Endothelial cell of umbilical vein (primary cell): ENCODE results near the gene CNGA4. TPM values are rescaled to one million over a fixed set of nuclear protein-coding genes. Genes with fewer than 3 reads are reported as not detected.

ENCODE experiments used
- BruUV-seq: library from RNA; stranded (reverse); fragments of 400-500 nt; replicated peaks from 2 replicates; lab custom pipeline; 2021; lab: Mats Ljungman, UMichigan
- CTCF ChIA-PET: fragments of 300-600, 350-600 bp; sonication (Branson Sonifier 250); formaldehyde crosslinking; loops from one replicate; lab custom pipeline; 2021; ENCODE audit warnings: antibody characterized with exemption, inconsistent platforms; lab: Charles Lee
- POLR2A ChIA-PET: fragments of 300-600, 350-600 bp; sonication (Branson Sonifier 250); formaldehyde crosslinking; loops from one replicate; lab custom pipeline; 2021; ENCODE audit warnings: antibody characterized with exemption, inconsistent platforms; lab: Charles Lee
- DNase-seq: peaks from one replicate; pipeline ENCODE4 v3.0.0-alpha.2; 2011; ENCODE audit warnings: low read depth, low spot score
- FAIRE-seq: peaks from 2 replicates; lab custom pipeline; 2011; peaks lifted over from hg19 to GRCh38; lab: Jason Lieb, UNC
- H2AFZ ChIP-seq: 2 replicates; pipeline ENCODE4 v1.6.0; 2012; ENCODE audit warnings: low read depth, low read length, control low read depth, inconsistent platforms
- H3K27ac ChIP-seq: 2 replicates; pipeline ENCODE4 v1.5.1; 2011; ENCODE audit warnings: low read depth, mild to moderate bottlenecking, control low read depth, low read length, moderate library complexity; ENCODE audit not compliant: insufficient read depth
- H3K27me3 ChIP-seq, 2 experiments: 2 replicates each; pipeline versions ENCODE4 v1.6.0 to v1.6.1; 2011; ENCODE audit warnings: low read length in 2 of 2, mixed read lengths in 1 of 2; ENCODE audit not compliant: control insufficient read depth in 2 of 2, insufficient read depth in 2 of 2
- H3K36me3 ChIP-seq, 2 experiments: 2 replicates in 1 of 2; 3 replicates in 1 of 2; pipeline ENCODE4 v1.5.1; 2011; ENCODE audit warnings: low read length in 2 of 2, mild to moderate bottlenecking in 1 of 2, moderate library complexity in 1 of 2; ENCODE audit not compliant: control insufficient read depth in 2 of 2, insufficient read depth in 2 of 2; ENCODE audit errors: extremely low read depth in 1 of 2
- H3K4me1 ChIP-seq: 3 replicates; pipeline ENCODE4 v1.5.1; 2011; ENCODE audit warnings: mild to moderate bottlenecking, low read length; ENCODE audit not compliant: control insufficient read depth, insufficient read depth; ENCODE audit errors: extremely low read depth
- H3K4me2 ChIP-seq: 2 replicates; pipeline ENCODE4 v1.6.1; 2011; ENCODE audit warnings: low read length, control low read depth, mixed read lengths; ENCODE audit not compliant: insufficient read depth
- H3K4me3 ChIP-seq, 3 experiments: fragments of 200-600 bp in 1 of 3; sonication (generic), shearing (Covaris generic) in 1 of 3; replicated peaks in 1 of 3; 2 replicates each; pipeline ENCODE4 v1.5.1; 2011 to 2016; ENCODE audit warnings: control low read depth in 3 of 3, low read length in 3 of 3, mild to moderate bottlenecking in 2 of 3, inconsistent platforms in 1 of 3, low read depth in 1 of 3, moderate library complexity in 1 of 3; ENCODE audit not compliant: insufficient read depth in 1 of 3
- H3K79me2 ChIP-seq: 2 replicates; pipeline ENCODE4 v1.6.0; 2012; ENCODE audit warnings: low read length, inconsistent platforms; ENCODE audit not compliant: control insufficient read depth, insufficient read depth
- H3K9ac ChIP-seq: replicated peaks from 2 replicates; pipeline ENCODE3; 2011; ENCODE audit warnings: low read length, control low read depth; ENCODE audit not compliant: insufficient read depth; ENCODE audit errors: extremely low read depth
- H3K9me1 ChIP-seq: replicated peaks from 3 replicates; pipeline ENCODE4 v1.6.0; 2011; ENCODE audit warnings: mild to moderate bottlenecking, low read length; ENCODE audit not compliant: control insufficient read depth, insufficient read depth; ENCODE audit errors: extremely low read depth
- H3K9me3 ChIP-seq: replicated peaks from 2 replicates; pipeline ENCODE4 v1.5.1; 2012; ENCODE audit warnings: low read length, inconsistent platforms; ENCODE audit not compliant: control insufficient read depth, insufficient read depth
- H4K20me1 ChIP-seq: replicated peaks from 2 replicates; pipeline ENCODE3; 2011; ENCODE audit warnings: mild to moderate bottlenecking, low read length; ENCODE audit not compliant: control insufficient read depth, insufficient read depth; ENCODE audit errors: extremely low read depth
- CTCF ChIP-seq, 2 donors: IDR thresholded peaks; 1 replicate in 1 of 2; 2 replicates in 1 of 2; pipeline ENCODE4 v1.5.1; 2011; ENCODE audit warnings: low read length in 2 of 2, mild to moderate bottlenecking in 2 of 2, moderate library complexity in 2 of 2, control low read depth in 1 of 2, inconsistent platforms in 1 of 2, low read depth in 1 of 2; ENCODE audit not compliant: insufficient read depth in 1 of 2; ENCODE audit errors: extremely low read depth in 1 of 2
- EZH2 ChIP-seq: IDR thresholded peaks from 2 replicates; pipeline ENCODE4 v1.6.1; 2012; ENCODE audit warnings: borderline replicate concordance, low read depth, mild to moderate bottlenecking, moderate library complexity, low read length, inconsistent platforms; ENCODE audit not compliant: severe bottlenecking
- FOS ChIP-seq: IDR thresholded peaks from 2 replicates; pipeline ENCODE4 v1.6.1; 2011; ENCODE audit warnings: mild to moderate bottlenecking, low read length, moderate library complexity, borderline replicate concordance; ENCODE audit not compliant: insufficient read depth
- GATA2 ChIP-seq: IDR thresholded peaks from 2 replicates; pipeline ENCODE4 v1.7.0; 2011; ENCODE audit warnings: low read depth, mild to moderate bottlenecking, moderate library complexity, mixed read lengths, low read length; ENCODE audit not compliant: insufficient read length, insufficient read depth
- JUN ChIP-seq: IDR thresholded peaks from 2 replicates; pipeline ENCODE4 v1.6.1; 2011; ENCODE audit warnings: borderline replicate concordance, low read depth; ENCODE audit not compliant: insufficient read length, insufficient read depth
- MYC ChIP-seq: IDR thresholded peaks from one replicate; pipeline ENCODE4 v1.6.1; 2011; ENCODE audit warnings: mild to moderate bottlenecking, low read depth, low read length
- POLR2A ChIP-seq: IDR thresholded peaks from 2 replicates; pipeline ENCODE4 v1.6.1; 2012; ENCODE audit warnings: low read depth, mild to moderate bottlenecking, control low read depth, low read length
- POLR2AphosphoS5 ChIP-seq: IDR thresholded peaks from 2 replicates; pipeline ENCODE4 v1.6.1; 2012; ENCODE audit warnings: low read depth, mild to moderate bottlenecking, control low read depth, low read length, moderate library complexity; ENCODE audit not compliant: insufficient read depth
- dilution Hi-C: fragments of 300-500 bp; cut with MboI; formaldehyde crosslinking; loops from one replicate; pipeline ENCODE4 v1.15.0; 2019; ENCODE audit warnings: low sequenced_read_pairs; ENCODE audit not compliant: extremely low pct_ligation_motif_present
- intact Hi-C: fragments of 100-400 bp; cut with micrococcal nuclease; formaldehyde crosslinking; loops from one replicate; pipeline ENCODE4 v1.10.0; 2022
- polyA plus RNA-seq, 4 experiments: library from polyadenylated mRNA; depleted of rRNA in 3 of 4; stranded (reverse) in 3 of 4; unstranded in 1 of 4; fragments of >200 nt; gene quantifications; 2 replicates each; pipeline versions ENCODE4 v1.2.1 to v1.2.3, GENCODE V29; 2011 to 2012; ENCODE audit warnings: missing spikeins in 1 of 4
- total RNA-seq: library from RNA; stranded (reverse); gene quantifications from 2 replicates; pipeline ENCODE4 v1.2.3, GENCODE V29; 2021
- TF ChIP-seq, protein P1 (sequence below): IDR thresholded peaks from 2 replicates; pipeline ENCODE4 v1.6.1; 2011; ENCODE audit not compliant: insufficient read depth, insufficient read length

CNGA4 gene
- total and polyA plus RNA-seq, 2 donors (not counting 3 experiments of a cell fraction or from before 2014, with no cell fraction given), result 0.11 TPM; not detected in 1

DNA sequence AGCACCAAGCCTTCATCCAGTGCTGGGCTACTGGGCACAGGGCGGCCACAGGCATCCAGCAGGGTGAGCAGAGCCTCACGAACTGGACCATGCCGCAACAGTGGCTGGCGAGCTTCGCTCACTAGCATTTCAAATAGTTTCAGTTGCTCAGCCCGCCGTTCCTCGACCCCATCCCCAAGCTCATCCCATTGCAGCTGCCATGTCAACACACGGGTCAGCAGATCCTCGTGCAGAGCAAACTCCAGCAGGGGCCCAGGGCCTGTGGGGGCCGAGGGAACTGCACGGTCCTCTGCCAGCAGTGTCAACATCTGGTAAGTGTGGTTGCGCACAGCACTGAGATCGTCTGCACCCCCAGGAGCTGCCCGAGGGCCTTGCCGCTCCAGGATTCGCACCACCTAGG is 15.0 kb upstream of the CNGA4 start:
- CTCF ChIA-PET, result interaction anchor here (1.4 kb wide), 1 partner anchor 139 kb away, joined by 4 read pairs; no protein-coding TSS in a partner anchor
- no TSS peak for BruUV-seq

More for the DNA sequence above, 15.0 kb upstream of the CNGA4 start:
- no peaks in the 10 kb centered on the region for H3K27me3 ChIP-seq
- peaks cover 14% of the 10 kb centered on the region for H3K4me1 ChIP-seq
- no peak overlapping the region for H3K9ac ChIP-seq
- H3K79me2 ChIP-seq, result peaks cover 4% of the 10 kb centered on the region
- no peak overlapping the region for H3K4me2 ChIP-seq
- FAIRE-seq (no peak), DNase-seq (no peak)
- dilution Hi-C loops, result no loop called here
- intact Hi-C loops, result no loop called here
- no peak overlapping the region for H2AFZ ChIP-seq
- TF ChIP-seq MYC (no peak), EZH2 (no peak), CTCF (IDR thresholded peaks at IDR 0.05; ENCODE audit: extremely low read depth in 1 of 2, insufficient read depth in 1 of 2, low read depth in 1 of 2, low read length in 2 of 2) (no peak), POLR2AphosphoS5 (no peak), JUN (no peak), GATA2 (no peak), FOS (no peak), POLR2A (no peak)
- TF ChIP-seq, protein P1, sequence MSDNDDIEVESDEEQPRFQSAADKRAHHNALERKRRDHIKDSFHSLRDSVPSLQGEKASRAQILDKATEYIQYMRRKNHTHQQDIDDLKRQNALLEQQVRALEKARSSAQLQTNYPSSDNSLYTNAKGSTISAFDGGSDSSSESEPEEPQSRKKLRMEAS, result no peak
- H3K9me3 ChIP-seq, result no peaks in the 10 kb centered on the region
- POLR2A ChIA-PET, result no interaction called here
- peaks cover 0 to 16% of the 10 kb centered on the region in 2 experiments for H3K36me3 ChIP-seq
- no peaks in the 10 kb centered on the region for H3K9me1 ChIP-seq
- no peaks in the 10 kb centered on the region for H4K20me1 ChIP-seq
- no peak overlapping the region for H3K27ac ChIP-seq
- H3K4me3 ChIP-seq, result no peak overlapping the region
